Measurements from ENCODE around the gene PDCD5.
"Not testable (repeated sequence)": the region's sequence is repeated elsewhere in the genome, so short reads cannot be mapped to it uniquely, and the experiment has no call there.

The PDCD5 gene

DNA sequence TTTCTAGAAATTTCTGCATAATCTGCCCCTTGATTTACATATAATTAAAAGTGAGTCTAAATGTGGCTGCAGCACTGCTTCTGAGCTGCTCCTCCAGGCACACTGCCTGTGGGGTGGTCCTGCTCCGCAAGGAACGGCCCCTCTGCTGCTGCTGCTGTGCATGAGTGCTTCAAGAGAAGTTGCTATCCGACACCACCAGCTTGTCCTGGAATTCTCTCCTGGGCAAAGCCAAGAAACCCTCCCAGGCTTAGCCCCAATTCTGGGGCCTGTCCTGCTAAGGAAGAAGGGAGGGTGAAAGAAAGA lies 7.5 kb upstream of the PDCD5 start:
- no peak for FAIRE-seq

GRCh38 chr19:32576790-32577189 lies 4.2 kb upstream of the PDCD5 start:
- no peak for DNase-seq (ENCODE audit: insufficient read length, low spot score)
- FAIRE-seq = no peak

More for the DNA sequence above, 7.5 kb upstream of the PDCD5 start:
- no peak for DNase-seq (ENCODE audit: insufficient read length, low spot score)

DNA sequence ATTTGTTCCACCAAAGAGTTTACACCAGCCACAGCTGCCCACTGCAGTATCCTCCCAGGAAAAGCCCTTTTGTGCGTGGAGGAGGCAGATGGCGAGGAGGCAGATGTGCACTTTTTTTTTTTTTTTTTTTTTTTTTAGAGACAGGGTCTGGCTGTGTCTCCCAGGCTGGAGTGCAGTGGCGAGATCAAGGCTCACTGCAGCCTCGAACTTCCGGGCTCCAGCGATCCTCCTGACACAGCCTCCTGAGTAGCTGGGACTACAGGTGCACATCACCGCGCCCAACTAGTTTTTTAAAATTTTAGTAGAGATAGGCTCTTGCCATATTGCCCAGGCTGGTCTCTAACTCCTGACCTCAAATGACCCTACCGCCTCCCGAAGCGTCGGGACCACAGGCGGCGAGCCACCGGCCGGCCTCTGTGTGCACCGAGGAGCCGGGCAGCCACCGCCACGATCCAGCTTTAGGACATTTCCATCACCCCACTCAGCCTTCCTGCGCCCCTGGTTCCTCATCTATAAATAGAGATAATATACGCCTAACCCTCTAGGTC lies 563 bp upstream of the PDCD5 start:
- no peak for FAIRE-seq

GRCh38 chr19:32581705-32582179 lies 752 bp downstream of the PDCD5 start:
- no peak for FAIRE-seq
- DNase-seq (ENCODE audit: insufficient read length, low spot score) = peak; percentile 20

More for the DNA sequence above, 563 bp upstream of the PDCD5 start:
- DNase-seq (ENCODE audit: insufficient read length, low spot score) = no peak

DNA sequence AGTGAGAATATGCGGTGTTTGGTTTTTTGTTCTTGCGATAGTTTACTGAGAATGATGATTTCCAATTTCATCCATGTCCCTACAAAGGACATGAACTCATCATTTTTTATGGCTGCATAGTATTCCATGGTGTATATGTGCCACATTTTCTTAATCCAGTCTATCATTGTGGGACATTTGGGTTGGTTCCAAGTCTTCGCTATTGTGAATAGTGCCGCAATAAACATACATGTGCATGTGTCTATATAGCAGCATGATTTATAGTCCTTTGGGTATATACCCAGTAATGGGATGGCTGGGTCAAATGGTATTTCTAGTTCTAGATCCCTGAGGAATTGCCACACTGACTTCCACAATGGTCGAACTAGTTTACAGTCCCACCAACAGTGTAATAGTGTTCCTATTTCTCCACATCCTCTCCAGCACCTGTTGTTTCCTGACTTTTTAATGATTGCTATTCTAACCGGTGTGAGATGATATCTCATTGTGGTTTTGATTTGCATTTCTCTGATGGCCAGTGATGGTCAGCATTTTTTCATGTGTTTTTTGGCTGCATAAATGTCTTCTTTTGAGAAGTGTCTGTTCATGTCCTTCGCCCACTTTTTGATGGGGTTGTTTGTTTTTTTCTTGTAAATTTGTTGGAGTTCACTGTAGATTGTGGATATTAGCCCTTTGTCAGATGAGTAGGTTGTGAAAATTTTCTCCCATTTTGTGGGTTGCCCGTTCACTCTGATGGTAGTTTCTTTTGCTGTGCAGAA lies 6.9 kb downstream of the PDCD5 start:
- FAIRE-seq = not testable (repeated sequence)

GRCh38 chr19:32594021-32594420 lies 13.0 kb downstream of the PDCD5 start:
- FAIRE-seq (no peak), DNase-seq (ENCODE audit: insufficient read length, low spot score) (no peak)

More for the DNA sequence above, 6.9 kb downstream of the PDCD5 start:
- not testable (repeated sequence) for DNase-seq (ENCODE audit: insufficient read length, low spot score)

GRCh38 chr19:32595491-32595890 lies 14.5 kb downstream of the PDCD5 start:
- FAIRE-seq (no peak), DNase-seq (ENCODE audit: insufficient read length, low spot score) (no peak)

GRCh38 chr19:32598022-32598421 lies 17.0 kb downstream of the PDCD5 start:
- DNase-seq (ENCODE audit: insufficient read length, low spot score) (no peak), FAIRE-seq (no peak)

GRCh38 chr19:32599258-32599657 lies 18.3 kb downstream of the PDCD5 start:
- DNase-seq (ENCODE audit: insufficient read length, low spot score) (no peak), FAIRE-seq (no peak)

DNA sequence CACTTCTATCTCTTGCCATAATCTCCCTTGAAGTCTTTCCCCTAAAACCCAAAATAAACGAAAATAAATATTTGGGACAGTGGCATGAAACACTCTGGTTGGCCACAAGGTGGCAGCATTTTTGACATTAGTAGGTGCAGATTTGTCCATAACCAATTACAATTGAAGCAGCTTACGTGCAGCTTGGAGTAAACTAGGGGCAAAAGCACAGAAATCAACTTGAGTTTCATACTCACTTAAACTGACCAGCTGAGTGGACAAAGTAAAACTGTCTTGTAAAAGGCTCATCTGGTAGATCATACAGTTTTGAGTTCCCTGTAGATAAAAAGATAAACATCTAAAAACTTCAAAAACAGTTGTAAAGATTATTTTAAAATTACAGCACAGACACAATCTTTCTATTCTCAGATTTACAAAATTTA lies 18.8 kb downstream of the PDCD5 start:
- FAIRE-seq = peak; percentile 20
- peak; percentile 52 for DNase-seq (ENCODE audit: insufficient read length, low spot score)

DNA sequence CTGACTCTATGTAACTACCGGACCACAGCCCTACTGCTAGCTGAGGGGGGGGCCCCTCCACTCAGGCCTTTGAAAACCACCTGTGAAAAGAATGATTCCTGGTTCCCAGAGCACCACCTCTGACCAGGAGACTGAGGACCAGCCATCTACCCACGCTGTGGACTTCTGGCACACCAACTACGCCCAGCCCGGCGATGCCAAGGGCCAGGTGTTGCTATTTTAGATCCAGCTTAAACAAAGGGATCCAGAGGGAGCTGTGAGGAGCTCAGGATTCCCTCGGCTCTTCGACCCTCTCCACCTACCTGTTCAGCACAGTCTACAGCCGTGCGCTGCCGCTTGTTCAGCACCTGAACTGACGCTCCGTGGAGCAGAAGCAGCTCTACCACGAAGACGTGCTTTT lies 23.0 kb downstream of the PDCD5 start:
- DNase-seq (ENCODE audit: insufficient read length, low spot score) (no peak), FAIRE-seq (no peak)

DNA sequence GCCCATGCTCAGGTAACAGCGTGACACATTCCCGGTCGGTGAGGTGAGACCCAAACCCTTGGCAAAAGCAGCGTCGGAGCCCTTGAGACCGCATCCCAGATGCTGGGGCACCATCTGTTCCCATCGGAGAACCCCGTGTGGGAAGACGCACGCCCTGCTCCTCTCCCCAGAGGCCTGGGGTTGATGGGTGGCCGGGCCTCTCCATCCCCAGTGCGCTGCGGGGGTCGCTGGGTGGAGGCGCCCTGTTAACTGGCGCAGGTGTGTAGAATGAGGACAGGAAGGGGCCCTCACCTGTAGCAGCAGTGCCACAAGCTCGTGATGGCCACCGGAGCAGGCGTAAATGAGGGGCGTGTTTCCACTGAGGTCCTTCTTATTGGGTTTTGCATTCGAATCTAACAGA lies 24.6 kb downstream of the PDCD5 start:
- no peak for FAIRE-seq
- DNase-seq (ENCODE audit: insufficient read length, low spot score) = no peak

GRCh38 chr19:32606289-32606688 lies 25.3 kb downstream of the PDCD5 start:
- no peak for FAIRE-seq
- DNase-seq (ENCODE audit: insufficient read length, low spot score) = no peak

- FAIRE-seq = no peak
Observed at GRCh38 chr19:32607479-32607878, 26.5 kb downstream of the PDCD5 start.

DNA sequence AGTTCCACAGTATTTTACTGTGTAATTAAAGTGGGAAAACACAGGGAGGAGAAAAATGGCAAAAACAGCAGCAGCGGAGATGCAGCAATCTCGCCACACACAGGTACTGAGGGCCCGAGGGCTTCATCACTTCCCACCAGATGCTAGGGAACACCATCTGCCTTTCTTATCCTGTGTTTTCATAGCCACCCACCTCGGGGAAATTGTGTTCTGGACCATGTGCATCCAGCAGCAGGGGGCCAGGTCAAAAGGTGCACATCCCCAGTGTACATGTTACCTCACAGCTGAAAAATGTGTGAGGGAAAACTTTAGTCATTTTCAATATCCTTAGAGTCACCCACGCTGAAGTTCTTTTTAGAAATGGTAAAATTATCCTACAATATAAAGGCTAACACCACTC lies 30.2 kb downstream of the PDCD5 start:
- FAIRE-seq = no peak
- DNase-seq (ENCODE audit: insufficient read length, low spot score) = no peak

More at GRCh38 chr19:32607479-32607878, 26.5 kb downstream of the PDCD5 start:
- DNase-seq (ENCODE audit: insufficient read length, low spot score) = no peak

DNA sequence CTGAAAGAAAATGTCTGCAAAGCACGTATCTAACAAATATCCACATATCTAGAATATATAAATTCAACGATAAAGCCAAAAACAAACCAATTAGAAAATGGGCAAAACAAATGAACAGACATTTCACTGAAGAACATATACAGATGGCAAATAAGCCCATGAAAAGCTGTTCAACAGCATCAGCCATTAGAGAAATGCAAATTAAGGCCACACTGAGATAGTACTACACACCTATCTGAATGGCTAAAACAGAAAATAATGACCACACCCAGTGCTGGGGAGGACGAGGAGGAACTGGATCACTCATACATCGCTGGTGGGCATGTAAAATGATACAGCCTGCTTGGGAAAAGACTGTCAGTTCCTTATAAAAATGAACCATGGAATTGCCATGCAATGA lies 32.0 kb downstream of the PDCD5 start:
- no peak for FAIRE-seq

GRCh38 chr19:32614916-32615315 lies 33.9 kb downstream of the PDCD5 start:
- FAIRE-seq (no peak), DNase-seq (ENCODE audit: insufficient read length, low spot score) (no peak)

More for the DNA sequence above, 32.0 kb downstream of the PDCD5 start:
- no peak for DNase-seq (ENCODE audit: insufficient read length, low spot score)

- DNase-seq (ENCODE audit: insufficient read length, low spot score) (no peak), FAIRE-seq (no peak)
Observed at GRCh38 chr19:32615569-32615968, 34.6 kb downstream of the PDCD5 start.

DNA sequence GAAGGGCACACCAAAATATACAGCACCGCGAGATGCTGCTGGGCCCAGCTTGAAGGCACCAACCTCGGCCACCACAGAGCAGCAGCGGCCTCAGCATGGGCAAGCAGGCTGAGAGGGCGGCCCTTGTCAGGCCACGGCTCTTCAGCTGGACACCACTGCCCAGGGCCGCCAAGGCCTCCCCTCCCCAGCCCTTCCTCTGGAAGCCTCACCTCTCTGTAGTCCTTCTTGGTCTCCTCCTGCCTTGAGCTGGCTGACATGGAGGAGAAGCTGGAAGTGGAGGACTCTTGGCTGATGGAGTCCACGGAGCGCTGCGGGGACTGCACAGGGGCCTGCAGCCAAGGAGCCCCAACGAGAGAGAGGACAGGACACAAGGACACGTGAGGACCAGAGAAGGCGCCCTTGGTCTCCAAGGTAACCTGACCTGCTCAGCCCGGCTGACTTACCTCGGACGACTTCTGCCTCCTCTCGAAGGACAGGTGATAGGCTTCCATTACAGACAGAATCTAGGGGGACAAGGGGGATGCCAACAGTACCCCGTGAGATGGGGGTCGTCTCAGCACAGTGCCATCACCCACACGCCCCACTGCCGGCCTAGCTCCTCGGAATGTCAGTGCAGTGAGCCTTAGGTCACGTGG lies 38.2 kb downstream of the PDCD5 start:
- FAIRE-seq (no peak), DNase-seq (ENCODE audit: insufficient read length, low spot score) (no peak)

DNA sequence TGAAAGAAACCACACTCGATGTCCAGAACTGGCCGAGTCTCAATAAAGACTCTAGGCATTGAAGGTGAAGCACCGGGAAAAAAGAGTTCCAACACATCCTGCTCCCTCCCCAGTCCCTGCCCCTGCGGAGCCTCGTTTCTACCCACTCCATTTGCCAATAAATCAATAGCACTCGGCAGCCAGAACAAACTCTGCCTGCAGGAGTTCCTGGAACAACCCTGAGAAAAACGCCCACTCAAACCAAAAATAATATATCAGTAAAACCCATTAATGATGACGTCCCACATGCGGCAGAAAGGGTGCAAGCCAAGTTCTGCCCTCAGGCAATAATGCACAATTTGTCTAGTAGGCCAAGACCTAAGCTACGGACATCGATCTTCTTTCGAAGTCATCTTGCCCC lies 41.0 kb downstream of the PDCD5 start:
- no peak for FAIRE-seq
- DNase-seq (ENCODE audit: insufficient read length, low spot score) = no peak

DNA sequence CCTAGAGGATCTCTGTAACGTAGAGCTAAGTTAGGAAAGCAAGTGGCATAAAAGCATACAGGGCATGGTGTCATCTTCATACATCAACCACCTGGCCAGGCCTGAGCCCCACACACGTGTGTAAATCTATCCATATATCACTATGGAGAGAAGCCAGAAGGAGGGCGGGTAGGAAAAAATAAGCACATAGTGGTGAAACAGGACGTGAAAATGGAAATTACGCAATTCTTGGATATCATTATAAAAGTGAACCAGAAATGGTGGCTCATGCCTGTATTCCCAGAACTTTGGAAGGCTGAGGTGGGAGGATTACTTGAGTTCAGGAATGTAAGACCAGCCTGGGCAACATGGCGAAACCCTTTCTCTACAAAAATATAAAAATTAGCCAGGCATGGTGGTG lies 43.4 kb downstream of the PDCD5 start:
- DNase-seq (ENCODE audit: insufficient read length, low spot score) (no peak), FAIRE-seq (no peak)

GRCh38 chr19:32626969-32627368 lies 46.0 kb downstream of the PDCD5 start:
- FAIRE-seq = no peak
- no peak for DNase-seq (ENCODE audit: insufficient read length, low spot score)

Measured in HTR-8/SVneo (cell line).